ENCODE data around the gene PICK1. TPM values are rescaled to one million over a fixed set of nuclear protein-coding genes. Genes with fewer than 3 reads are reported as not detected.
A peak's percentile ranks its signal among the peaks of the same experiment; 100 is the strongest.

Gene PICK1
- total RNA-seq, 2 experiments from 2014 or later, result 12.5 to 15.9 TPM

DNA sequence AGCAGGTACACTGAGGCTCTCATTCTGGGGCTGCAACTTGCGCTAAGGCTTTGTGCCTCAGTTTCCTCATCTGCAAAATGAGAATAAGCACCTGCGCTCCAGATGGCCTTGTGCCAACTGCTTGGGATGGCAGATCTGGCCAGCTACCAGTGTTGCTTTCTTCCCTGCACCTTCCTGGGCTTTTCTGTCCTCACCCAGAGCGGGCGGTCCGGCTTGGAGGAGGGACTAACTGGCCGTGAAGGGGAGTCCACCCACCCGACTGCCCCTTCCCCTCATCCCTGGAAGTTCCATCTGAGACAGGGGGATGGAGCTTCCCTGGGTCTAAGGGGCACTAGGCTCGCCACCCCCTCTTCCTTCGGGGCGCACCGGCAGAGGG is 23.3 kb downstream of the PICK1 start:
- H3K4me1 Mint-ChIP-seq, result peaks cover 4% of the 10 kb centered on the region
- H3K27ac Mint-ChIP-seq, result no peak overlapping the region
- no peak overlapping the region for H3K4me3 Mint-ChIP-seq
- ATAC-seq (no peak), DNase-seq (no peak)
- CTCF ChIA-PET, result no interaction called here
- H3K9me3 Mint-ChIP-seq (ENCODE audit: low read depth), result no peaks in the 10 kb centered on the region
- no peaks in the 10 kb centered on the region for H3K36me3 Mint-ChIP-seq
- peaks cover 31% of the 10 kb centered on the region for H3K27me3 Mint-ChIP-seq

- Mint-ChIP-seq H3K36me3 (no peaks in the 10 kb centered on the region), H3K27ac (no peak overlapping the region), H3K4me3 (no peak overlapping the region), H3K27me3 (peaks cover 31% of the 10 kb centered on the region), H3K4me1 (peaks cover 4% of the 10 kb centered on the region), H3K9me3 (ENCODE audit: low read depth) (no peaks in the 10 kb centered on the region)
- DNase-seq (no peak), ATAC-seq (peak; percentile 37)
- CTCF ChIA-PET, result interaction anchor here (0.6 kb wide), 1 partner anchor 127 kb away, joined by 3 read pairs; no protein-coding TSS in a partner anchor
These were observed 23.8 kb downstream of the PICK1 start for GRCh38 chr22:38080850-38081635.

GRCh38 chr22:38081636-38081940 is 24.4 kb downstream of the PICK1 start:
- ATAC-seq, result no peak
- peaks cover 31% of the 10 kb centered on the region for H3K27me3 Mint-ChIP-seq
- H3K36me3 Mint-ChIP-seq, result no peaks in the 10 kb centered on the region
- peaks cover 4% of the 10 kb centered on the region for H3K4me1 Mint-ChIP-seq
- CTCF ChIA-PET, result interaction anchor here (0.6 kb wide), 1 partner anchor 127 kb away, joined by 3 read pairs; no protein-coding TSS in a partner anchor
- H3K27ac Mint-ChIP-seq, result no peak overlapping the region
- no peaks in the 10 kb centered on the region for H3K9me3 Mint-ChIP-seq (ENCODE audit: low read depth)
- DNase-seq, result no peak
- no peak overlapping the region for H3K4me3 Mint-ChIP-seq

DNA sequence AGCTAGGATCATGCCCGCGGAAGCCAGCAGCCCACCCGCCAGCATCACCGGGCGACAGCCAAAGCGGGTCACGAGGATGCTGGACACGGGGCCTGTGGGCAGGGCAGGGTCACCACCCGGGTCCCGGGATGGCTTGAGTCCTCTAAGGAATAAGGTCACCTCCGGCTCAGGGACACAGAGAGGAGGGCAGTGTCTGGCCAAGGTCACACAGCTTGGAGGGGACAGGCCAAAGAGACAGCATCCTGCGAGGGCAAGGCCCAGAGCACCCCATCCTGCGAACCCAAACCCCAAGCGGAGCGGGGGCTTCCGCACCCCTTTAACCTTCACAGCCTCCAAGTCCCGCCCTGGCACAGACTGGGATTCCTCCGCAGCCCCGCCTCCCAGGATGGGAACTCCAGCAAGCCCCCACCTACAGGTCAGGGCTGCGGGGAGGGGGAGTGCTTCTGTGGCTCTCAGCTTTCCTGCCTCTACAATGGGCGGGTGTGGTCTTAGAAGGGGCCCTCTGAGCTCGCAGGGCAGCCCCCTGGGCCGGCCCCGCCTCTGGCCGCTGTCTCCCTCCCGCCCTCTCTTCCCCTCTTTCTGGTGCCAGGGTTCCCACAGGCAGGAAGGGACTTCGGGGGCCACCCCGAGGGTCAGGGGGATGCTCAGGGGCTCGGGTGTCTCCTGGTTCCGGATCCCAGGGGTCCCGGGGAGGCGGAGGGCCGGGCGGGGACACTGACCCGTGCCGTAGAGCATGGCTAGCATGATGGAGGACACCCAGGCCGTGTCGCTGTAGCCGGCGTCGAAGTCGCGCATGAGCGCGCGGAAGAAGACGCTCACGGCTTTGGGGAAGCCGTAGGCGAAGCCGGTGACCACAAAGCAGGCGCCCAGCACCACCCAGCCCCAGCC is 25.0 kb downstream of the PICK1 start:
- ATAC-seq (no peak), DNase-seq (no peak)
- no peak overlapping the region for H3K4me3 Mint-ChIP-seq
- H3K27me3 Mint-ChIP-seq, result peaks cover 31% of the 10 kb centered on the region
- CTCF ChIA-PET, result interaction anchor here (0.6 kb wide), 1 partner anchor 128 kb away, joined by 3 read pairs; no protein-coding TSS in a partner anchor
- no peaks in the 10 kb centered on the region for H3K36me3 Mint-ChIP-seq
- H3K9me3 Mint-ChIP-seq (ENCODE audit: low read depth), result no peaks in the 10 kb centered on the region
- H3K4me1 Mint-ChIP-seq, result peaks cover 4% of the 10 kb centered on the region
- no peak overlapping the region for H3K27ac Mint-ChIP-seq

DNA sequence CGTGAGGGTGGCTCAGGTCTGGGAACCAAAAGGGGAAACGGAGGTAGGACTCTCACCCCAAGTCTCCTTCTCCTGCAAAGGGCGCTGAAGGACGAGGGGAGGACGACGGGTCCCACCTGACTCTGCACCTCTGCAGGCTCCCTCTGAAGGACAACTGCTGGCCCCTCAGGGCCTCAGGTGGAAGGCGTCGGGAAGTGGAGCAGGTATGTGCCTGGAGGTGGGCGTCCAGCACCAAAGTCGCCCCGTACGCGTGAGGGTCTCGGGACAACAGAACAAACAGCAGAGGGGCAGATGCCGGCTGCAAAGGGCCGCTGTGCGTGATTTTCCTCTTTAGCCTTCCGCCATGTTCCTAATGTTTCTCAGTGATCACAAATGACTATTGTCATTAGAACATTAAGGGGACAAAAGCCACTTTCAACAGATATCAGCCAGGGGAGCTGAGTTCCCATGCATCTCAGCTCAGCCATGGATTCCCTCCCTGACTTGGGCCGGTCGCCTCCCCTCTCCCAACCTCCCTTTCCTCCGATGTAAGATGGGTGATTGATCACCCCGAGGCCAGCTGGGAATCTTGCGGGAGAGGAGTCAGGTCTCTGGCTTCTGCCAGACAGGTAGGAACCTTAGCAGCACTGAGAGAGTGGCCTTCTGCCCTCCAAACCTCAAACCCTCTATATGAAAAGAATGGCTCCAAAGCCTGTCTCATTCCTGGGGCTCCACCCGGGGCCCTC is 25.9 kb downstream of the PICK1 start:
- ATAC-seq (no peak), DNase-seq (no peak)
- no peak overlapping the region for H3K4me3 Mint-ChIP-seq
- no peak overlapping the region for H3K27ac Mint-ChIP-seq
- peaks cover 4% of the 10 kb centered on the region for H3K4me1 Mint-ChIP-seq
- CTCF ChIA-PET, result interaction anchor here (0.6 kb wide), 1 partner anchor 22 kb away, joined by 3 read pairs; no protein-coding TSS in a partner anchor
- H3K36me3 Mint-ChIP-seq, result no peaks in the 10 kb centered on the region
- H3K9me3 Mint-ChIP-seq (ENCODE audit: low read depth), result no peaks in the 10 kb centered on the region
- peaks cover 37% of the 10 kb centered on the region for H3K27me3 Mint-ChIP-seq

DNA sequence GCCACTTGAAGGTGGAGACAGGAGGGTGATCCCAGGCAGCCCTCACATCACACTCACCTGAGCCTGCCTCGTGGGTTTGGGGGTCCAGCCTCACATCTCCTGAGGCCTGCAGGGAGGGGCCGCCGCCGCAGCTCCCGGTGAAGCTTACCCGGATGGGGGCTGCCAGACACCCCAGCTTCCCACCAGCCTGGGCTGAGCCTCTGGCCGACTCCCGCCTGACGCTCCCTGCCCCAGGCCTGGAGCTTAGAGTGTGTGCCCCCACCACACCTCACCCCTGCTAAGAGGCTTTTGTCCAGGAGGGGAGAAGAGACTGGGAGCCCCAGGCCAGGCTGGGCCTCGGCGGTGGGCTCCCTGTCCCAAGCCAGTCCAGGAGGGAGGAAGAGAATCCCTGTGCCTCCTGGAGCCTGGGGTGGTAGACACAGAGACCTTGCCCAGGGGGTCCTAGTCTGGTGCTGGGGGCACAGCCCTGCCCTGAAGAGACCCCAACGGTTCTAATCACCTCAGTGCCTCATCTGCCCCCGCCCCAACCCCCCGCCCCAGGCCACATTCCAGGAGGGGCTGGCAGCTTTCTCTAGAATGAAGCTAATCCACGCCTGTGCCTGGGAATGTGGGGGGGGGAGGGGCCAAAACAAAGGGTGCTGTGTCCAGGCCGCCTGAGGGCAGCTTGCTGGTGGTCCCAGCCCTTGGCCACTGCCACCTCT is 26.9 kb downstream of the PICK1 start, which contains the start of gene SLC16A8:
SLC16A8 (minus strand) TSS at position 254 of the 701 bp plus-strand sequence. CDS start 1,311 bp downstream, outside the sequence.
- no peak within 1 kb of the TSS for H3K27ac Mint-ChIP-seq
- H3K4me1 Mint-ChIP-seq, result peaks cover 4% of the 10 kb centered on the region
- no peaks in the 10 kb centered on the region for H3K9me3 Mint-ChIP-seq (ENCODE audit: low read depth)
- peaks cover 40% of the 10 kb centered on the region for H3K27me3 Mint-ChIP-seq
- no peak for DNase-seq
- CTCF ChIA-PET, result interaction anchor here (0.6 kb wide), 1 partner anchor 21 kb away, joined by 3 read pairs; no protein-coding TSS in a partner anchor
- no peak within 1 kb of the TSS for H3K4me3 Mint-ChIP-seq
- H3K36me3 Mint-ChIP-seq, result no peaks in the 10 kb centered on the region
- no peak for ATAC-seq

DNA sequence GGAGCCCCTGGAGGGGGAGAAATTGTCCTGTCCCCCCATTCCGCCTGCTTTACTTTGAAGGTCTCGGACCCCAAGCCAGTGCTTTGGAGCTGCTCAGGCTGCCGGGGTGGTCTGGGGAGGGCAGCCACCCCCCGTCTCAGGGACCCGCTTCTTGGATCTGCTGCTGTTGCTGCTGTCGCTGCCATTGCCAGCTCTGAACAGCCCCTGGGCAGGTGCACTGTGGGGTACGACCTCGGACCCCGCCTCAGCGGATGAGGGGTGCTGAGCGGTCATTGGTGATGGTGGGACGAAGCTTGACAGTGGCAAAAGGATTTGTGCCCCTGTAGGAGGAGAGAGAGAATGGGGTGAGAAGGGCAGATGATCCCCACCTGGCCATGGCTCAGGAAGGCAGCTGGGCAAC is 27.9 kb downstream of the PICK1 start:
- no peak for ATAC-seq
- Mint-ChIP-seq H3K27me3 (peaks cover 36% of the 10 kb centered on the region), H3K9me3 (ENCODE audit: low read depth) (no peaks in the 10 kb centered on the region), H3K4me3 (no peak overlapping the region), H3K36me3 (no peaks in the 10 kb centered on the region), H3K27ac (no peak overlapping the region), H3K4me1 (peaks cover 4% of the 10 kb centered on the region)
- DNase-seq, result no peak
- CTCF ChIA-PET, result no interaction called here

GRCh38 chr22:38085501-38085900 is 28.3 kb downstream of the PICK1 start:
- Mint-ChIP-seq H3K36me3 (no peaks in the 10 kb centered on the region), H3K27me3 (peaks cover 31% of the 10 kb centered on the region), H3K27ac (no peak overlapping the region), H3K9me3 (ENCODE audit: low read depth) (no peaks in the 10 kb centered on the region), H3K4me1 (peaks cover 4% of the 10 kb centered on the region), H3K4me3 (no peak overlapping the region)
- DNase-seq, result no peak
- no peak for ATAC-seq
- CTCF ChIA-PET, result interaction anchor here (0.6 kb wide), 1 partner anchor 352 kb away, joined by 4 read pairs; no protein-coding TSS in a partner anchor

DNA sequence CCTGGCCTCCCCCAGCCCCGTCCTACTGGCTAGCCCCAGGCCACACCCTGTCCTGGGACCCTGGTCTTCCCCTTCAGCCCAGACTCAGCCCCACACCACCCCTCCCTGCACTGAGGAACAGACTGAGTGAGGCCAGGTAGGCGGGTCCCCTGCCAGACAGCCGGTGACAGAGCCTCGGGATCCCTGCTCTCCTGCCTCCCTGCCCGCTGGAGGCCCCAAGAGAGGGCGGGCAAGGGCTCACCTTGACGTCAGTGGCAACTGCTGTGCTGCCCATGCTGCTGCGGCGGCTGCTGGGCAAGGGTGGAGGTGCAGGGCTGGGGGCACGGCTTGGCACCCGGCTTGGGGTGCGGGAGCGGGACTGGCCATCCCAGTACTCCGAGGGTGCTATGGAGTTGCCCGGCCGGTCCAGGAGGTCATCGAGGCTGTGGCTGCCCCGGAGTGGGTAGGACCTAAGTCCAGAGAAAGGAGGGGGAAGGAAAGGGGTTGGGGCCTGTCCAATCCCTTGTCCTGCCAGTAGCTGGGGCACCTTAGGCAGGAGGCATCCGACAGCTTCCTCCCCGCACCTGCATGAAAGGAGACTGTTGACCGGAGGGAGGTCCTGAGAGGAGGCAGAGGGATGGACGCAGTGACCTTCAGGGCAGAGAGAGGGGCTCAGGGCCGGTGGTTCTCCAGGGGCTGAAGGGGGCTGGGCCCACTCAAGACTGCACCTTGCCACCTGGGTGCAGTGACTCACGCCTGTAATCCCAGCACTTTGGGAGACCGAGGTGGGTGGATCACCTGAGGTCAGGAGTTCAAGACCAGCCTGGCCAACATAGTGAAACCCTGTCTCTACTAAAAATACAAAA is 29.0 kb downstream of the PICK1 start:
- H3K4me1 Mint-ChIP-seq, result peaks cover 4% of the 10 kb centered on the region
- no peaks in the 10 kb centered on the region for H3K9me3 Mint-ChIP-seq (ENCODE audit: low read depth)
- no peaks in the 10 kb centered on the region for H3K36me3 Mint-ChIP-seq
- H3K27me3 Mint-ChIP-seq, result peaks cover 27% of the 10 kb centered on the region
- DNase-seq (no peak), ATAC-seq (no peak)
- H3K4me3 Mint-ChIP-seq, result no peak overlapping the region
- CTCF ChIA-PET, result interaction anchor here (0.5 to 0.6 kb wide), 2 partner anchors 18 to 352 kb away, joined by 3 to 4 read pairs; no protein-coding TSS in a partner anchor
- no peak overlapping the region for H3K27ac Mint-ChIP-seq

- no peak overlapping the region for H3K4me3 Mint-ChIP-seq
- DNase-seq, result no peak
- H3K27ac Mint-ChIP-seq, result no peak overlapping the region
- CTCF ChIA-PET, result interaction anchor here (0.5 kb wide), 1 partner anchor 18 kb away, joined by 3 read pairs; no protein-coding TSS in a partner anchor
- ATAC-seq, result no peak
- H3K36me3 Mint-ChIP-seq, result no peaks in the 10 kb centered on the region
- H3K4me1 Mint-ChIP-seq, result no peaks in the 10 kb centered on the region
- H3K27me3 Mint-ChIP-seq, result peaks cover 23% of the 10 kb centered on the region
- no peaks in the 10 kb centered on the region for H3K9me3 Mint-ChIP-seq (ENCODE audit: low read depth)
These were observed 29.7 kb downstream of the PICK1 start for GRCh38 chr22:38086942-38087341.

DNA sequence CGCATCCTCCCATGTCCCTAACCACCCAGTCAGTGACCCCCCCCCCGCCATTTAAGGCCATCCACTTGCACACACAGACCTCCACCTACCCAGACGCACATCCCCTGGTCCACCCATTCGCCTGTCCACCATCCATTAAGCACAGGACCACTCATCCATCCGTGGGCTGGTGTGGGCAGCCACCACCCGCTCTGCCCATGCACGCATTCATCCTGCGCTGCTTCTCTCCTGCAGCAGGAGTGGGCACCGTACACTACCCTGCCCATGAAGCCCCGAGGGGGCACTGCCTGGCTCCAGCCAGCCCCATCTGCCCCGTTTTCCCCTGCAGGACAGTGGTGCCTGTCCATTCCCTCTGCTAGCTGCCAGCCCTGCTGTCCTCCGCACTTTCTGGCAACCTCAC is 30.7 kb downstream of the PICK1 start:
- no peak overlapping the region for H3K4me3 Mint-ChIP-seq
- no peaks in the 10 kb centered on the region for H3K4me1 Mint-ChIP-seq
- no peak overlapping the region for H3K27ac Mint-ChIP-seq
- CTCF ChIA-PET, result no interaction called here
- peaks cover 16% of the 10 kb centered on the region for H3K27me3 Mint-ChIP-seq
- H3K36me3 Mint-ChIP-seq, result no peaks in the 10 kb centered on the region
- no peak for ATAC-seq
- H3K9me3 Mint-ChIP-seq (ENCODE audit: low read depth), result no peaks in the 10 kb centered on the region
- DNase-seq, result no peak
